ENCODE data around the gene TAS2R41.

DNA sequence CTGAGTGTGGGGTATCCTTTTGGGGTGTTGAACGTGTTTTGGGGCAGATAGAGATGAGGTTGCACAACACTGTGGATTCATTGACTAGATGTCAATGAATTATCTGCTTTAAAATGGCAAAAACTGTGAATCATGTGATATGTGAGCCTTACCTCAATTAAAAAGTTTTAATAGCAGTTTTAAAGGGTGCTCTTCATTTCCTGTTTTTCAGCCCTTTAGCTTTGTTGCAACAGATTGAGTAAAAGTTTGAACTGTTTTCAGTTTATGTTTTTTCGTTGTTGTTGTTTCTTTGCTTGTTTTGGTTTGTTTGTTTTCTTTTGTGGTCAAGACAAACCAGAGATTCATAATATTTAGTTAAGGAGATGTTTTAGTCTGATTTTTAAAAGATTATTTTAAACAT is 9.4 kb downstream of the TAS2R41 start:
- TF ChIP-seq, protein P1, sequence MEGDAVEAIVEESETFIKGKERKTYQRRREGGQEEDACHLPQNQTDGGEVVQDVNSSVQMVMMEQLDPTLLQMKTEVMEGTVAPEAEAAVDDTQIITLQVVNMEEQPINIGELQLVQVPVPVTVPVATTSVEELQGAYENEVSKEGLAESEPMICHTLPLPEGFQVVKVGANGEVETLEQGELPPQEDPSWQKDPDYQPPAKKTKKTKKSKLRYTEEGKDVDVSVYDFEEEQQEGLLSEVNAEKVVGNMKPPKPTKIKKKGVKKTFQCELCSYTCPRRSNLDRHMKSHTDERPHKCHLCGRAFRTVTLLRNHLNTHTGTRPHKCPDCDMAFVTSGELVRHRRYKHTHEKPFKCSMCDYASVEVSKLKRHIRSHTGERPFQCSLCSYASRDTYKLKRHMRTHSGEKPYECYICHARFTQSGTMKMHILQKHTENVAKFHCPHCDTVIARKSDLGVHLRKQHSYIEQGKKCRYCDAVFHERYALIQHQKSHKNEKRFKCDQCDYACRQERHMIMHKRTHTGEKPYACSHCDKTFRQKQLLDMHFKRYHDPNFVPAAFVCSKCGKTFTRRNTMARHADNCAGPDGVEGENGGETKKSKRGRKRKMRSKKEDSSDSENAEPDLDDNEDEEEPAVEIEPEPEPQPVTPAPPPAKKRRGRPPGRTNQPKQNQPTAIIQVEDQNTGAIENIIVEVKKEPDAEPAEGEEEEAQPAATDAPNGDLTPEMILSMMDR (IDR thresholded peaks at IDR 0.05; ENCODE audit: insufficient read depth, low read depth, low read length) = no peak
- no peak for TF ChIP-seq EZH2 (IDR thresholded peaks at IDR 0.05; ENCODE audit: insufficient read depth, low read length)
